Heart left ventricle (tissue), 16 donors: ENCODE results near the gene MICAL1. TPM values are rescaled to one million over a fixed set of nuclear protein-coding genes. Genes with fewer than 3 reads are reported as not detected.

ENCODE experiments used
- ATAC-seq, 4 donors: fragments of 200-7000 bp; cut with Tn5 transposase; one replicate each; pipeline ENCODE4 v1.9.1; 2020 to 2022; ENCODE audit warnings: moderate library complexity in 4 of 4, mild to moderate bottlenecking in 3 of 4, moderate number of reproducible peaks in 1 of 4
- DNase-seq, 5 donors: peaks; one replicate each; pipeline ENCODE4 v3.0.0-alpha.2; 2020
- H3K27ac ChIP-seq, 12 donors: fragments of 200-600 bp; sonication (generic) in 4 of 12; one replicate each; pipeline versions ENCODE4 v1.5.0 to v1.8.0; 2016 to 2022; ENCODE audit warnings: mild to moderate bottlenecking in 2 of 12
- H3K27me3 ChIP-seq, 9 donors: fragments of 200-600 bp; sonication (generic) in 2 of 9; one replicate each; pipeline versions ENCODE4 v1.5.1 to v1.8.0; 2016 to 2022; ENCODE audit warnings: mild to moderate bottlenecking in 3 of 9
- H3K36me3 ChIP-seq, 9 donors: fragments of 200-600 bp; sonication (generic) in 2 of 9; one replicate each; pipeline versions ENCODE4 v1.5.0 to v1.8.0; 2018 to 2022; ENCODE audit warnings: mild to moderate bottlenecking in 2 of 9
- H3K4me1 ChIP-seq, 12 donors: fragments of 200-600 bp; sonication (generic) in 4 of 12; one replicate each; pipeline versions ENCODE4 v1.5.0 to v1.8.0; 2016 to 2022; ENCODE audit warnings: mild to moderate bottlenecking in 3 of 12
- H3K4me3 ChIP-seq, 12 donors: fragments of 200-600 bp; sonication (generic) in 4 of 12; one replicate each; pipeline versions ENCODE4 v1.5.0 to v1.8.0; 2017 to 2022; ENCODE audit warnings: mild to moderate bottlenecking in 9 of 12, moderate library complexity in 4 of 12
- H3K9me3 ChIP-seq, 12 donors: fragments of 200-600 bp; sonication (generic) in 4 of 12; one replicate each; pipeline versions ENCODE4 v1.5.0 to v1.8.0; 2016 to 2022; ENCODE audit warnings: mild to moderate bottlenecking in 1 of 12
- CTCF ChIP-seq, 12 donors: fragments of 200-600 bp; sonication (generic) in 4 of 12; IDR thresholded peaks; one replicate each; pipeline versions ENCODE4 v1.5.0 to v1.8.0; 2018 to 2022; ENCODE audit warnings: antibody characterized with exemption in 12 of 12, mild to moderate bottlenecking in 5 of 12
- POLR2A ChIP-seq, 2 donors: fragments of 450-650 bp; IDR thresholded peaks; one replicate each; pipeline ENCODE4 v1.6.1; 2017; ENCODE audit warnings: antibody characterized with exemption in 2 of 2, mild to moderate bottlenecking in 2 of 2, moderate library complexity in 2 of 2
- WGBS, 4 donors: extraction: QIAGEN DNeasy Blood & Tissue Kit in 2 of 4; methylation state at CpG; one replicate each; pipeline versions ENCODE4 v1.1.5 to v1.1.7; 2013 to 2018; 5-methylcytosine and 5-hydroxymethylcytosine counted together
- intact Hi-C, 10 donors: fragments of 100-400 bp; cut with DNase I; formaldehyde crosslinking; loops; one replicate each; pipeline versions ENCODE4 v1.11.1 to v1.14.2; 2022
- polyA plus RNA-seq, 2 donors: library from polyadenylated mRNA; stranded (reverse); fragments of 200-250 nt; gene quantifications; one replicate each; pipeline ENCODE4 v1.2.3, GENCODE V29; 2013
- total RNA-seq, 9 donors: library from RNA; depleted of rRNA in 2 of 9; stranded (reverse); fragments of >200 nt in 2 of 9; fragmentation: NEBNext Ultra II Directional in 3 of 9; extraction: Animal tissue kit (Norgen Biotek cat#: 25700) in 3 of 9; gene quantifications; one replicate each; pipeline versions ENCODE4 v1.1.0 to v1.2.4, GENCODE V29; 2016 to 2023
- donor health status: ischemic (EF 13 %, LVEDD 7.1; RV severe dilation, severe dysfunction).
- donor health status: healthy with polysubstance abuse.
- donor health status: DM: no; HTN: yes; CAD: no.
- donor health status: DM: no; HTN: no; CAD: no.
- donor health status: ischemic (EF 25% LVEDD 6.9; RV normal size, moderate dysfunction).
- donor health status: ischemic (EF 25% LVEDD 5.7; RV mildly dilated, moderate dysfunction).
- donor health status: healthy.
- donor health status: DM: yes; HTN: yes; CAD: no.
- donor health status: ischemic (EF 35%, LVEDD 5.7; RV mildly dilated, moderate dysfunction).
- donor health status: nonischemic (EF 11% LVEDD 7.7; RV severe dilation, severe dysfunction).
- donor health status: DM: yes; HTN: yes; CAD: no.
- donor health status: PGD.
- donor health status: ischemic (EF 29% LVEDD 5.4; RV normal size, mild dysfunction).
- donor health status: nonischemic (EF 23%, LVEDD 6.1; RV moderate dilation, normal function).

MICAL1 gene
- total and polyA plus RNA-seq, 11 donors, result 4.5 to 21.9 (median 6.4) TPM

GRCh38 chr6:109421184-109421583 is 34.4 kb downstream of the MICAL1 start:
- ATAC-seq (no peak), DNase-seq (no peak)
- Histone ChIP-seq H3K4me1 (no peaks in the 10 kb centered on the region), H3K4me3 (no peak overlapping the region), H3K36me3 (no peaks in the 10 kb centered on the region), H3K9me3 (no peaks in the 10 kb centered on the region), H3K27me3 (no peaks in the 10 kb centered on the region), H3K27ac (no peak overlapping the region)
- intact Hi-C loops, result no loop called here
- TF ChIP-seq POLR2A (IDR thresholded peaks at IDR 0.05), result no peak
- TF ChIP-seq CTCF (IDR thresholded peaks at IDR 0.05), result no peak
- 78 to 90% (median 84%) methylated on average over 1 of the region's 1 CpG for WGBS, 4 donors

- Histone ChIP-seq H3K4me1 (no peaks in the 10 kb centered on the region), H3K27ac (no peak overlapping the region), H3K9me3 (no peaks in the 10 kb centered on the region), H3K4me3 (no peak overlapping the region), H3K36me3 (no peaks in the 10 kb centered on the region), H3K27me3 (no peaks in the 10 kb centered on the region)
- no peak for DNase-seq
- 51 to 69% (median 56%) methylated on average over 1 of the region's 1 CpG for WGBS, 4 donors
- ATAC-seq, result no peak
- intact Hi-C loops, result no loop called here
- no peak for TF ChIP-seq POLR2A (IDR thresholded peaks at IDR 0.05)
- TF ChIP-seq CTCF (IDR thresholded peaks at IDR 0.05), result no peak
Observed at GRCh38 chr6:109420751-109421150, 34.8 kb downstream of the MICAL1 start.

GRCh38 chr6:109417646-109418045 is 37.9 kb downstream of the MICAL1 start:
- TF ChIP-seq CTCF (IDR thresholded peaks at IDR 0.05), result no peak
- TF ChIP-seq POLR2A (IDR thresholded peaks at IDR 0.05), result no peak
- WGBS, 4 donors, result 94 to 97% (median 95%) methylated on average over 4 of the region's 4 CpGs
- ATAC-seq (no peak), DNase-seq (no peak)
- intact Hi-C loops, result no loop called here
- Histone ChIP-seq H3K9me3 (peaks cover 0 to 9% (median 0%) of the 10 kb centered on the region in 12 donors), H3K36me3 (no peaks in the 10 kb centered on the region), H3K27ac (no peak overlapping the region), H3K4me1 (no peaks in the 10 kb centered on the region), H3K4me3 (no peak overlapping the region), H3K27me3 (no peaks in the 10 kb centered on the region)

- Histone ChIP-seq H3K4me1 (no peaks in the 10 kb centered on the region), H3K36me3 (no peaks in the 10 kb centered on the region), H3K27me3 (no peaks in the 10 kb centered on the region), H3K9me3 (peaks cover 0 to 9% (median 0%) of the 10 kb centered on the region in 12 donors), H3K4me3 (no peak overlapping the region), H3K27ac (no peak overlapping the region)
- ATAC-seq (no peak), DNase-seq (no peak)
- 92 to 94% (median 93%) methylated on average over 2 of the region's 2 CpGs for WGBS, 4 donors
- intact Hi-C loops, result no loop called here
- TF ChIP-seq POLR2A (IDR thresholded peaks at IDR 0.05) (no peak), CTCF (IDR thresholded peaks at IDR 0.05) (no peak)
Observed at GRCh38 chr6:109411034-109411433, 44.5 kb downstream of the MICAL1 start.
